ENCODE data around the gene ARNT2. TPM values are rescaled to one million over a fixed set of nuclear protein-coding genes. Genes with fewer than 3 reads are reported as not detected.

ARNT2 gene
- total RNA-seq, 2 donors from 2014 or later, result not detected

- H3K27me3 Mint-ChIP-seq, result peaks cover 48% of the 10 kb centered on the region
- peaks cover 5% of the 10 kb centered on the region for H3K4me1 Mint-ChIP-seq
- no peak overlapping the region for H3K27ac Mint-ChIP-seq
- no peak for ATAC-seq
- DNase-seq, result no peak
- no peaks in the 10 kb centered on the region for H3K9me3 ChIP-seq (ENCODE audit: control insufficient read depth, low read length, poor library complexity, severe bottlenecking)
- no peak overlapping the region for H3K4me3 Mint-ChIP-seq
- H3K36me3 Mint-ChIP-seq (ENCODE audit: low read depth), result no peaks in the 10 kb centered on the region
Measured at GRCh38 chr15:80559761-80560160, 155.6 kb downstream of the ARNT2 start.

- DNase-seq, result no peak
- Mint-ChIP-seq H3K27me3 (peaks cover 47% of the 10 kb centered on the region), H3K36me3 (ENCODE audit: low read depth) (no peaks in the 10 kb centered on the region), H3K4me1 (peaks cover 5% of the 10 kb centered on the region), H3K27ac (no peak overlapping the region), H3K4me3 (no peak overlapping the region)
- ATAC-seq, result no peak
- no peaks in the 10 kb centered on the region for H3K9me3 ChIP-seq (ENCODE audit: control insufficient read depth, low read length, poor library complexity, severe bottlenecking)
Measured at GRCh38 chr15:80560601-80561400, 156.6 kb downstream of the ARNT2 start.

GRCh38 chr15:80561500-80561899 is 157.3 kb downstream of the ARNT2 start:
- ATAC-seq, result no peak
- Mint-ChIP-seq H3K27me3 (peaks cover 54% of the 10 kb centered on the region), H3K4me3 (no peak overlapping the region), H3K36me3 (ENCODE audit: low read depth) (no peaks in the 10 kb centered on the region), H3K4me1 (peaks cover 5% of the 10 kb centered on the region), H3K27ac (no peak overlapping the region)
- no peak for DNase-seq
- no peaks in the 10 kb centered on the region for H3K9me3 ChIP-seq (ENCODE audit: control insufficient read depth, low read length, poor library complexity, severe bottlenecking)

- peaks cover 5% of the 10 kb centered on the region for H3K4me1 Mint-ChIP-seq
- H3K27ac Mint-ChIP-seq, result no peak overlapping the region
- H3K36me3 Mint-ChIP-seq (ENCODE audit: low read depth), result no peaks in the 10 kb centered on the region
- no peak overlapping the region for H3K4me3 Mint-ChIP-seq
- no peaks in the 10 kb centered on the region for H3K9me3 ChIP-seq (ENCODE audit: control insufficient read depth, low read length, poor library complexity, severe bottlenecking)
- peaks cover 56% of the 10 kb centered on the region for H3K27me3 Mint-ChIP-seq
- ATAC-seq (no peak), DNase-seq (no peak)
Measured at GRCh38 chr15:80562033-80562432, 157.9 kb downstream of the ARNT2 start.

- H3K4me1 Mint-ChIP-seq, result peaks cover 5% of the 10 kb centered on the region
- no peaks in the 10 kb centered on the region for H3K36me3 Mint-ChIP-seq (ENCODE audit: low read depth)
- H3K27me3 Mint-ChIP-seq, result peaks cover 56% of the 10 kb centered on the region
- DNase-seq (no peak), ATAC-seq (no peak)
- no peak overlapping the region for H3K4me3 Mint-ChIP-seq
- H3K9me3 ChIP-seq (ENCODE audit: control insufficient read depth, low read length, poor library complexity, severe bottlenecking), result no peaks in the 10 kb centered on the region
- no peak overlapping the region for H3K27ac Mint-ChIP-seq
Measured at GRCh38 chr15:80562846-80563245, 158.7 kb downstream of the ARNT2 start.

- no peaks in the 10 kb centered on the region for H3K36me3 Mint-ChIP-seq (ENCODE audit: low read depth)
- H3K27ac Mint-ChIP-seq, result no peak overlapping the region
- peaks cover 5% of the 10 kb centered on the region for H3K4me1 Mint-ChIP-seq
- no peak for DNase-seq
- peaks cover 61% of the 10 kb centered on the region for H3K27me3 Mint-ChIP-seq
- ATAC-seq, result no peak
- no peak overlapping the region for H3K4me3 Mint-ChIP-seq
- no peaks in the 10 kb centered on the region for H3K9me3 ChIP-seq (ENCODE audit: control insufficient read depth, low read length, poor library complexity, severe bottlenecking)
Measured at GRCh38 chr15:80563372-80563997, 159.3 kb downstream of the ARNT2 start.

GRCh38 chr15:80564056-80564455 is 159.9 kb downstream of the ARNT2 start:
- no peaks in the 10 kb centered on the region for H3K9me3 ChIP-seq (ENCODE audit: control insufficient read depth, low read length, poor library complexity, severe bottlenecking)
- Mint-ChIP-seq H3K27ac (no peak overlapping the region), H3K27me3 (peaks cover 66% of the 10 kb centered on the region), H3K4me1 (peaks cover 5% of the 10 kb centered on the region), H3K36me3 (ENCODE audit: low read depth) (no peaks in the 10 kb centered on the region), H3K4me3 (no peak overlapping the region)
- no peak for ATAC-seq
- no peak for DNase-seq

- Mint-ChIP-seq H3K4me3 (no peak overlapping the region), H3K27me3 (peaks cover 79% of the 10 kb centered on the region), H3K36me3 (ENCODE audit: low read depth) (no peaks in the 10 kb centered on the region), H3K4me1 (no peaks in the 10 kb centered on the region), H3K27ac (no peak overlapping the region)
- no peak for ATAC-seq
- no peaks in the 10 kb centered on the region for H3K9me3 ChIP-seq (ENCODE audit: control insufficient read depth, low read length, poor library complexity, severe bottlenecking)
- DNase-seq, result no peak
Measured at GRCh38 chr15:80565398-80565797, 161.2 kb downstream of the ARNT2 start.

- Mint-ChIP-seq H3K27ac (no peak overlapping the region), H3K27me3 (peaks cover 83% of the 10 kb centered on the region), H3K36me3 (ENCODE audit: low read depth) (no peaks in the 10 kb centered on the region), H3K4me1 (no peaks in the 10 kb centered on the region), H3K4me3 (no peak overlapping the region)
- no peaks in the 10 kb centered on the region for H3K9me3 ChIP-seq (ENCODE audit: control insufficient read depth, low read length, poor library complexity, severe bottlenecking)
- DNase-seq (no peak), ATAC-seq (no peak)
Measured at GRCh38 chr15:80565988-80566387, 161.8 kb downstream of the ARNT2 start.

GRCh38 chr15:80567721-80568157 is 163.6 kb downstream of the ARNT2 start:
- DNase-seq, result no peak
- ATAC-seq, result peak; percentile 27
- no peaks in the 10 kb centered on the region for H3K9me3 ChIP-seq (ENCODE audit: control insufficient read depth, low read length, poor library complexity, severe bottlenecking)
- Mint-ChIP-seq H3K36me3 (ENCODE audit: low read depth) (no peaks in the 10 kb centered on the region), H3K27ac (no peak overlapping the region), H3K4me1 (no peaks in the 10 kb centered on the region), H3K27me3 (peaks cover 79% of the 10 kb centered on the region), H3K4me3 (no peak overlapping the region)

GRCh38 chr15:80568298-80568697 is 164.1 kb downstream of the ARNT2 start:
- ATAC-seq (no peak), DNase-seq (no peak)
- Mint-ChIP-seq H3K36me3 (ENCODE audit: low read depth) (no peaks in the 10 kb centered on the region), H3K27me3 (peaks cover 74% of the 10 kb centered on the region), H3K4me3 (no peak overlapping the region), H3K27ac (no peak overlapping the region), H3K4me1 (no peaks in the 10 kb centered on the region)
- no peaks in the 10 kb centered on the region for H3K9me3 ChIP-seq (ENCODE audit: control insufficient read depth, low read length, poor library complexity, severe bottlenecking)

GRCh38 chr15:80568876-80569605 is 164.9 kb downstream of the ARNT2 start:
- Mint-ChIP-seq H3K27me3 (peaks cover 68% of the 10 kb centered on the region), H3K4me1 (no peaks in the 10 kb centered on the region), H3K4me3 (no peak overlapping the region), H3K36me3 (ENCODE audit: low read depth) (no peaks in the 10 kb centered on the region), H3K27ac (no peak overlapping the region)
- no peaks in the 10 kb centered on the region for H3K9me3 ChIP-seq (ENCODE audit: control insufficient read depth, low read length, poor library complexity, severe bottlenecking)
- ATAC-seq (no peak), DNase-seq (no peak)

- Mint-ChIP-seq H3K36me3 (ENCODE audit: low read depth) (no peaks in the 10 kb centered on the region), H3K27ac (no peak overlapping the region), H3K27me3 (peaks cover 71% of the 10 kb centered on the region), H3K4me3 (no peak overlapping the region), H3K4me1 (no peaks in the 10 kb centered on the region)
- no peak for DNase-seq
- H3K9me3 ChIP-seq (ENCODE audit: control insufficient read depth, low read length, poor library complexity, severe bottlenecking), result no peaks in the 10 kb centered on the region
- ATAC-seq, result no peak
Measured at GRCh38 chr15:80569656-80570055, 165.5 kb downstream of the ARNT2 start.
